HG03457 (cell line): ENCODE measurements around the gene IQGAP2.
"Not testable (repeated sequence)": the region's sequence is repeated elsewhere in the genome, so short reads cannot be mapped to it uniquely, and the experiment has no call there.

Experiments
- ATAC-seq: cut with Tn5 transposase; IDR thresholded peaks from one replicate; pipeline ENCODE4 v1.9.1; 2021; ENCODE audit warnings: moderate number of reproducible peaks; ENCODE audit not compliant: unreplicated experiment

The IQGAP2 gene

GRCh38 chr5:76500633-76501393, 97.7 kb downstream of the IQGAP2 start:
- no peak for ATAC-seq

GRCh38 chr5:76503929-76504328, 100.8 kb downstream of the IQGAP2 start:
- no peak for ATAC-seq

- no peak for ATAC-seq
Observed at GRCh38 chr5:76504901-76505564, 101.9 kb downstream of the IQGAP2 start.

- no peak for ATAC-seq
Observed at GRCh38 chr5:76513476-76513875, 110.4 kb downstream of the IQGAP2 start.

GRCh38 chr5:76514292-76514691, 111.2 kb downstream of the IQGAP2 start:
- no peak for ATAC-seq

GRCh38 chr5:76514713-76515112, 111.6 kb downstream of the IQGAP2 start:
- ATAC-seq: no peak

- ATAC-seq: no peak
Observed at GRCh38 chr5:76517334-76517733, 114.2 kb downstream of the IQGAP2 start.

GRCh38 chr5:76518246-76518645, 115.2 kb downstream of the IQGAP2 start:
- ATAC-seq: not testable (repeated sequence)

- no peak for ATAC-seq
Observed at GRCh38 chr5:76521240-76521758, 118.2 kb downstream of the IQGAP2 start.

- ATAC-seq: no peak
Observed at GRCh38 chr5:76522103-76522935, 119.2 kb downstream of the IQGAP2 start.

GRCh38 chr5:76524101-76524835, 121.2 kb downstream of the IQGAP2 start:
- no peak for ATAC-seq

GRCh38 chr5:76524868-76525267, 121.8 kb downstream of the IQGAP2 start:
- no peak for ATAC-seq

GRCh38 chr5:76525956-76526355, 122.9 kb downstream of the IQGAP2 start:
- ATAC-seq: no peak

- ATAC-seq: no peak
Observed at GRCh38 chr5:76526950-76527583, 124.0 kb downstream of the IQGAP2 start.

GRCh38 chr5:76527685-76528161, 124.6 kb downstream of the IQGAP2 start:
- ATAC-seq: no peak

GRCh38 chr5:76528547-76529331, 125.7 kb downstream of the IQGAP2 start:
- ATAC-seq: no peak

GRCh38 chr5:76529464-76530344, 126.6 kb downstream of the IQGAP2 start:
- ATAC-seq: no peak

- no peak for ATAC-seq
Observed at GRCh38 chr5:76532052-76532451, 129.0 kb downstream of the IQGAP2 start.
